Pons (tissue), 1 donor: ENCODE measurements around the gene SYT1.

Source experiments
- DNase-seq: peaks from one replicate; pipeline ENCODE4 v3.0.0-alpha.2; 2016; ENCODE audit warnings: low spot score

SYT1 gene

GRCh38 chr12:79296133-79296532, 431.6 kb downstream of the SYT1 start:
- no peak for DNase-seq

GRCh38 chr12:79296871-79297270, 432.3 kb downstream of the SYT1 start:
- no peak for DNase-seq

- DNase-seq: no peak
These were observed 433.9 kb downstream of the SYT1 start for GRCh38 chr12:79298506-79298905.

- no peak for DNase-seq
These were observed 435.0 kb downstream of the SYT1 start for GRCh38 chr12:79299447-79300198.

- no peak for DNase-seq
These were observed 435.6 kb downstream of the SYT1 start for GRCh38 chr12:79300199-79300568.

GRCh38 chr12:79301181-79301580, 436.6 kb downstream of the SYT1 start:
- no peak for DNase-seq

- no peak for DNase-seq
These were observed 437.7 kb downstream of the SYT1 start for GRCh38 chr12:79302162-79302814.

GRCh38 chr12:79307340-79307739, 442.8 kb downstream of the SYT1 start:
- no peak for DNase-seq

- no peak for DNase-seq
These were observed 444.5 kb downstream of the SYT1 start for GRCh38 chr12:79309039-79309438.

GRCh38 chr12:79317179-79317847, 452.7 kb downstream of the SYT1 start:
- no peak for DNase-seq

GRCh38 chr12:79322905-79323304, 458.3 kb downstream of the SYT1 start:
- no peak for DNase-seq

- DNase-seq: no peak
These were observed 460.0 kb downstream of the SYT1 start for GRCh38 chr12:79324571-79324970.

- no peak for DNase-seq
These were observed 461.6 kb downstream of the SYT1 start for GRCh38 chr12:79326222-79326621.

- DNase-seq: no peak
These were observed 462.1 kb downstream of the SYT1 start for GRCh38 chr12:79326663-79327062.

- DNase-seq: no peak
These were observed 462.9 kb downstream of the SYT1 start for GRCh38 chr12:79327465-79327864.

GRCh38 chr12:79329933-79330332, 465.4 kb downstream of the SYT1 start:
- DNase-seq: no peak

- no peak for DNase-seq
These were observed 467.3 kb downstream of the SYT1 start for GRCh38 chr12:79331870-79332269.

GRCh38 chr12:79333144-79333543, 468.6 kb downstream of the SYT1 start:
- DNase-seq: no peak

GRCh38 chr12:79337662-79338290, 473.2 kb downstream of the SYT1 start:
- DNase-seq: no peak

GRCh38 chr12:79344855-79345847, 480.6 kb downstream of the SYT1 start:
- no peak for DNase-seq

- DNase-seq: no peak
These were observed 483.3 kb downstream of the SYT1 start for GRCh38 chr12:79347866-79348265.

GRCh38 chr12:79351251-79351650, 486.7 kb downstream of the SYT1 start:
- DNase-seq: no peak
